Right ventricle myocardium superior (tissue), 1 donor: ENCODE measurements around the gene NEGR1. TPM values are rescaled to one million over a fixed set of nuclear protein-coding genes. Genes with fewer than 3 reads are reported as not detected.
A peak's percentile ranks its signal among the peaks of the same experiment; 100 is the strongest.

Experiments
- ATAC-seq: fragments of 200-7000 bp; cut with Tn5 transposase; one replicate; pipeline ENCODE4 v1.9.1; 2020; ENCODE audit warnings: mild to moderate bottlenecking; ENCODE audit not compliant: poor library complexity
- DNase-seq: peaks from one replicate; pipeline ENCODE4 v3.0.0-alpha.2; 2020
- intact Hi-C: fragments of 100-400 bp; cut with DNase I; formaldehyde crosslinking; loops from one replicate; pipeline ENCODE4 v1.11.2; 2022
- total RNA-seq: library from RNA; stranded (reverse); fragmentation: NEBNext Ultra II Directional; extraction: Animal tissue kit (Norgen Biotek cat#: 25700); gene quantifications from one replicate; pipeline ENCODE4 v1.2.1, GENCODE V29; 2021
- donor health status: DM: no; HTN: yes; CAD: no; lungs with severe emphysema.

NEGR1 gene
- total RNA-seq, 1 donor from 2014 or later: 15.7 TPM

DNA sequence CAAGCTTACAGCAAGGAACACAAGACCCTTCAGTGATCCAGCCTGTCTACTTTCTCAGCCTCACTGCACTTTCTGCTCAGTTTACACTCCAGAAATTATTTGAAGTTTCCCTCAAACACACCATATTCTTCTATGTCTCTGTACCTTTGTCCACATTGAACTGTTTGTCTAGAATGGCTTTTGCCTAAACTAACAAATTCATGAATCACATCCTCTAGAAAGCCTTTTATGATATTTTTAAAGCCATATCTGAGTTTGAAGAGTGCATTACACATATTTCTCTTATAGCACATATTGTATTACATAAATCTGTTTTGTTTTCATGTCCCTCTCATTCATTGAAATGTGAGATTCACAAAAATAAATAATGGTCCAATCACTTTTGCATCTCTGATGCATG is 755.5 kb downstream of the NEGR1 start:
- DNase-seq: no peak
- intact Hi-C loops: no loop called here
- ATAC-seq: no peak

DNA sequence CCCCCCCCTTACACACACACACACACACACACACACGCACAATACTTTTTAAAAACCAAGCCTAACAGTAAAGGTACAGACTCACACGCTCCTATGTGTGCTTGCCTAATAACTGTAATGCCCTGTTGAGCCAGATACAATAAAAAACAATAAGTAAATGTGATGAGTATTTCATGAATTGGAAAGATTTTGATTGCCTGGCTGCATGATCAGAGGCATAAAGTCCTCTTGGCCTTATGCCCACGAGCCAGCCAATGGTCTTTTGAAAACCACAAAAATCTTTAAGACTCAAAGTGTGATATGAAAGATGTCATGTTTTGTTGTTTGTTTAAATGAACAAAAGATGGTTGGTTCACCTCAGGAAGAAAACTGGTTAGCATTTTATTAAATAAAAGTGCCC is 759.6 kb downstream of the NEGR1 start:
- intact Hi-C loops: no loop called here

GRCh38 chr1:71521655-71522264 is 760.6 kb downstream of the NEGR1 start:
- peak; percentile 47 for DNase-seq
- intact Hi-C loops: no loop called here

More for the DNA sequence above, 759.6 kb downstream of the NEGR1 start:
- DNase-seq (no peak), ATAC-seq (no peak)

GRCh38 chr1:71511505-71511904 is 770.8 kb downstream of the NEGR1 start:
- DNase-seq (no peak), ATAC-seq (no peak)
- intact Hi-C loops: no loop called here

More at GRCh38 chr1:71521655-71522264, 760.6 kb downstream of the NEGR1 start:
- ATAC-seq: peak; percentile 81

DNA sequence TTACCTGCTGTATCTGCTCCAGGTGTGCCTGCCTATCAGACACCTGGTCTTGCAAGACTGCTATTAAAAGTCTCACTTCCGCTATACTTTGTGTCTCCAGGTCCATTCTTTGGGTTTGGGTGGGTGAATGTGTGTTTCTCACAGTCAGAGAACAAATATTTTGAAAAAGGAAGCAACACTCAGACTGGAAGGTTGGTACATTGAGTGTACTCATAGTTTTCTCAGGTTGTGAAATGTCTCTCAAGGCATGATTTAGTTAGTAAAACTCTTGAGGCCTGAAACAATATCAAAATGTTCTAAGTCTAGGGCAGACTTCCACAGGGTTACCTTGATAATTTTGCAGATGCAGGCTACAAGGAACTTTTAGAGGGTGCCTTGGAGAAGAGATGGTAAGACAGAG is 771.6 kb downstream of the NEGR1 start:
- no peak for ATAC-seq
- intact Hi-C loops: no loop called here
- DNase-seq: no peak

GRCh38 chr1:71509051-71509595 is 773.2 kb downstream of the NEGR1 start:
- intact Hi-C loops: no loop called here
- ATAC-seq (no peak), DNase-seq (no peak)

GRCh38 chr1:71502006-71502405 is 780.3 kb downstream of the NEGR1 start:
- DNase-seq: no peak
- no peak for ATAC-seq
- intact Hi-C loops: no loop called here

DNA sequence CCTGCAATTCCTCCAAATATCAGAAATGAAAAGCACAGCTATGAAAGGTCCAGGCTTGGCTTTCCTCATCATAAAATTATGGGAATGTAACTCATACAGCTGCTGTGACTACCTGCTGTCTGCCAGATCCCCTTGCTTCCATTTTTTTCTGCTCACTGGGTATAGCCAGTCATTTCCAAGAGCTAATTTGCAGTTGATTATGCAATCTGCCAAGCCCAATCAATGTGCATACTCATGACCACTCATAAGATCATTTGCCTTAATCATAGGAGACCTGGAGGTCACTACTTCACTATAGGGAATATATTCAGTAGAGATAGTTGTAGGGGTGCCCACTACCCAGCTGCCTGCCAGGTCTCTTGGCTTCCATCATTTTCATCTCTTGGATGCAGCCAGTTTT is 783.8 kb downstream of the NEGR1 start:
- no peak for ATAC-seq
- intact Hi-C loops: no loop called here
- DNase-seq: no peak

- DNase-seq: no peak
- ATAC-seq: no peak
- intact Hi-C loops: no loop called here
Observed at GRCh38 chr1:71494163-71494562, 788.2 kb downstream of the NEGR1 start.

GRCh38 chr1:71492298-71493041 is 789.9 kb downstream of the NEGR1 start:
- intact Hi-C loops: no loop called here
- ATAC-seq (no peak), DNase-seq (no peak)

- intact Hi-C loops: no loop called here
- no peak for ATAC-seq
- no peak for DNase-seq
Observed at GRCh38 chr1:71490432-71490831, 791.9 kb downstream of the NEGR1 start.

- ATAC-seq: no peak
- intact Hi-C loops: no loop called here
- DNase-seq: no peak
Observed at GRCh38 chr1:71488555-71489252, 793.6 kb downstream of the NEGR1 start.

DNA sequence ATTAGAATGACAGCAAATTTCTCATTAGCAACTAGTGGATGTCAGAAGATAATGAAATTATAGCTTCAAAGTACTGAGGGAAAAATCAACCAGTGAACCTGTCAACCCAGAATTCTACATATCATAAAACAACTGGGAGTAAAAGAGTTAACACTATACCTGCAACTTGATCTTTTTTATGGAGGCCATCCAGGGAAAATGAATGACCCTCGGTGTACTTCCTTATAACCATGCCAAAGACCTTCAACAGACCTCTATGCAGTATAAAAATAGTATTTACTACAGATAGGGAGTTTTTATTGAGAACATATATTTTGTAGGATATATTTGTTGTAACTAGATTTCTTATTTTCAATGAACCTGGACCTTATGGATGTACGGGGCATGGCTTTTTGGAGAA is 809.0 kb downstream of the NEGR1 start:
- ATAC-seq: no peak
- DNase-seq: no peak
- intact Hi-C loops: no loop called here

DNA sequence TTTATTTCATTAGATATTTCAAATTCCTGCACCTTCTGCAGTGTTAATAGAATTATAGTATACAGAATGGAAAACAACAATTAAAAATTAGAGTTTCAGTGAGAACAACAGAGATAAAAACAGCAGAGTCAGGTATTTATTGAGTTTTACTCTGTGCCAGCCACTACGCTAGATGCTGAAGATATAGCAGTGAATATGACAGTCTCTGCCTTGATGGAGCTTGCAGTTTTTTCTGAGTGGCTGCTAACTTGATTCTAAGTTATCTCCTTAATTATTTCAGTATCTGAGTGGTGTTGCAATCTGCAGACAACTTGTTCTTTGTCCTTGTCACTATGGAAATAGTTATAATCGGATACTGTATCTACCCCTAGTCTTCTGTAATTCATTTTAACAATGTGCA is 817.2 kb downstream of the NEGR1 start:
- ATAC-seq (peak; percentile 29), DNase-seq (no peak)
- intact Hi-C loops: no loop called here

GRCh38 chr1:71464016-71464415 is 818.3 kb downstream of the NEGR1 start:
- peak; percentile 14 for ATAC-seq
- no peak for DNase-seq
- intact Hi-C loops: no loop called here

DNA sequence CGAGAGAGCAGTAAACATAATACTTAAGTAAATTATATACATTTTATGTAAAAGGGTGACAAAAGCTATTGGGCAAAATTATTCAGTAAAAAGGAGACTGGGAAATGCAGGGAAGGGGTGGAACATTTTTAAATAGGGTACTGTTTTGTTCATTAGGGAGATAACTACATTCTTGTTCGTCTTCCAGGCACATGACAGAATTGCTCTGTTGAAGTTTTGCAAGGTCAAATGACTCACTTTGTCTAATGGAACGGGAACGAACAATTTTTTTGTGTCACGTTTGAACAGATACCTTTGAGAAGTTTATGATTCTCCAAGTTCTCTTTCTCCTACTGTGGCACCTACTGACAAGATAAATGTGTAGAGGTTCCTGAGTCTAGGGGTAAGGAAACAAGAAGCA is 819.2 kb downstream of the NEGR1 start:
- peak; percentile 80 for ATAC-seq
- no peak for DNase-seq
- intact Hi-C loops: no loop called here

- intact Hi-C loops: no loop called here
- ATAC-seq (no peak), DNase-seq (no peak)
Observed at GRCh38 chr1:71462247-71462646, 820.1 kb downstream of the NEGR1 start.

DNA sequence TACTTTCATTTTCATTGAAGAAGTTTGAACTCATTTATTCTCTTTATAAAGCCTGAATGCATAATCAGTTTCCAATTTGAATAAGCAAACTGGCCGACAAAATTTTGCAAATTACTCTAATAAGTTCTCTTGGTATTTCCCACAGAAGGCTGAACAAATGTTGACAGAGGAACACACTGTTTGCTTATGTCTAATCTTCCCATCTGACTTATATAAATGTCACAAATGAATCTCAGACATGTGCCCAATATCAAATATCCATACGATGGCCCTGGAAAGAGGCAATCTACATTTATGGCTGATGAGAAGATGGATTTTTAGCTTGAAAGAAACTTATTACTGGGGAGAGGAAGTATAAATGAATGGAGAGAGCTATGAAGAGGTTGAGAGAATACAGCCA is 820.9 kb downstream of the NEGR1 start:
- intact Hi-C loops: no loop called here

DNA sequence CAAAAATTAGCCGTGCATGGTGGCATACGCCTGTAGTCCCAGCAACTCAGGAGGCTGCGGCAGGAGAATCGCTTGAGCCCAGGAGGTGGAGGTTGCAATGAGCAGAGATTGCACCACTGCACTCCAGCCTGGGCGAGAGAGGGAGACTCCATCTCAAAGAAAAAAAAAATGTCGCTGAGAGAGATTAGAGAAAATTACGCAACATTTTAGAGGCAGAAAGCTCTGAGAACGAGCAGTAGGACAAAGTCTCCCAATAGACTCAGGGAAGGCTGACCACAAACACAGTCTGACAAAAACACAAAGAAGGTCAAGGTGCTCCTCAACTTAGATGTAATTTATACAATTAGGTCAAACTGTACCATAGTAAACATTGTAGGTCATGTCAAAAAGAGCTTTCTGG is 833.9 kb downstream of the NEGR1 start:
- no peak for ATAC-seq
- DNase-seq: no peak
- intact Hi-C loops: no loop called here

More for the DNA sequence above, 820.9 kb downstream of the NEGR1 start:
- no peak for DNase-seq
- ATAC-seq: no peak

GRCh38 chr1:71438626-71439025 is 843.7 kb downstream of the NEGR1 start:
- no peak for ATAC-seq

More at GRCh38 chr1:71438626-71439025, 843.7 kb downstream of the NEGR1 start:
- intact Hi-C loops: no loop called here
- DNase-seq: no peak
